Hepatocyte (in vitro differentiated cells): Measurements from ENCODE around the gene NAPSA.

Experiments
- CTCF ChIP-seq: fragments of 200-600 bp; sonication (generic); IDR thresholded peaks from 2 replicates; pipeline ENCODE4 v1.5.1; 2016; ENCODE audit warnings: antibody characterized with exemption, mild to moderate bottlenecking; ENCODE audit not compliant: poor library complexity
- EZH2 ChIP-seq: fragments of 200-600 bp; sonication (generic); IDR thresholded peaks from 2 replicates; pipeline ENCODE4 v1.6.1; 2016; ENCODE audit warnings: antibody characterized with exemption, mild to moderate bottlenecking, borderline replicate concordance
- EZH2phosphoT487 ChIP-seq: fragments of 200-600 bp; sonication (generic); IDR thresholded peaks from one replicate; pipeline ENCODE4 v1.6.1; 2018; ENCODE audit warnings: antibody characterized with exemption, mild to moderate bottlenecking, low read depth, moderate library complexity; ENCODE audit not compliant: unreplicated experiment, severe bottlenecking

- TF ChIP-seq CTCF (no peak), EZH2 (no peak), EZH2phosphoT487 (no peak)
These were observed 11.6 kb upstream of the NAPSA start for GRCh38 chr19:50377051-50377461.
